Measurements from ENCODE around the gene MMP28.
A peak's percentile ranks its signal among the peaks of the same experiment; 100 is the strongest.

MMP28 gene

DNA sequence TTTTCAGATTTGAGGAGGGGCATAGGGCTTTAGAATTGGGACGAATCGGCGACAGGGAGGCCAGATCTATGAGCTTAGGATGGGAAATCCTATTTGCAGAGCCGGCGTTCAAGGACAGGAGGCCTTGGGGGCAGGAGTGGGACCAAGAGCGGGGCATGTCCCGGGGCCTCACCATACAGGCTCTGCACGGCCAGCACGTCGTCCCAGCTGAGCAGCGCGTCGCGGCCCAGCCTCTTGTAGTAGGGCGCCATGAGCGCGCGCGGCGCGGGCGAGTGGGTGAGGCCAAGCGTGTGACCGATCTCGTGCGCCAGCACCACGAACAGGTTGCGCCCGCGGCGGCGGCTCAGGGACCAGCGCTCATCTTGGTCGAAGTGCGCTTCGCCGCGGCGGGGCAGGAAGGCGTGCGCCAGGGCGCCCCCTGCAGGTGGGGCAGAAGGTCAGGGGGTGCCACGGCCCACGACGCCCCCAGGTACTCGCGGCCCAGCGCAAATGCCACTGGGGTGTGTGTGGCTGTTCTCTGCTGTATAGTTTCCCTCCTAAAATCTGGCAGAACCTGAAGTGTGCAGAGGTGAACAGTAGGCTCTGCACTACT lies 25.4 kb downstream of the MMP28 start:
- no peak for DNase-seq (ENCODE audit: low read depth)
- no peak overlapping the region for H3K4me3 ChIP-seq (ENCODE audit: control insufficient read depth, low read depth, low read length)
- no peak for TF ChIP-seq CTCF (conservative IDR thresholded peaks at IDR 0.05; ENCODE audit: control insufficient read depth, insufficient read depth, low read depth, low read length)

- no peak overlapping the region for H3K4me3 ChIP-seq (ENCODE audit: control insufficient read depth, low read depth, low read length)
- no peak for DNase-seq (ENCODE audit: low read depth)
- TF ChIP-seq CTCF (conservative IDR thresholded peaks at IDR 0.05; ENCODE audit: control insufficient read depth, insufficient read depth, low read depth, low read length), result no peak
Measured at GRCh38 chr17:35768797-35769196, 26.6 kb downstream of the MMP28 start.

- no peak overlapping the region for H3K4me3 ChIP-seq (ENCODE audit: control insufficient read depth, low read depth, low read length)
- DNase-seq (ENCODE audit: low read depth), result peak; percentile 58
- peak; percentile 74 for TF ChIP-seq CTCF (conservative IDR thresholded peaks at IDR 0.05; ENCODE audit: control insufficient read depth, insufficient read depth, low read depth, low read length)
Measured at GRCh38 chr17:35766903-35767510, 28.4 kb downstream of the MMP28 start.

- no peak for DNase-seq (ENCODE audit: low read depth)
Measured at GRCh38 chr17:35766489-35766877, 29.0 kb downstream of the MMP28 start.

GRCh38 chr17:35765756-35766488 lies 29.5 kb downstream of the MMP28 start:
- DNase-seq (ENCODE audit: low read depth), result no peak
- TF ChIP-seq CTCF (conservative IDR thresholded peaks at IDR 0.05; ENCODE audit: control insufficient read depth, insufficient read depth, low read depth, low read length), result no peak
- H3K4me3 ChIP-seq (ENCODE audit: control insufficient read depth, low read depth, low read length), result no peak overlapping the region

More at GRCh38 chr17:35766489-35766877, 29.0 kb downstream of the MMP28 start:
- no peak overlapping the region for H3K4me3 ChIP-seq (ENCODE audit: control insufficient read depth, low read depth, low read length)
- TF ChIP-seq CTCF (conservative IDR thresholded peaks at IDR 0.05; ENCODE audit: control insufficient read depth, insufficient read depth, low read depth, low read length), result no peak

DNA sequence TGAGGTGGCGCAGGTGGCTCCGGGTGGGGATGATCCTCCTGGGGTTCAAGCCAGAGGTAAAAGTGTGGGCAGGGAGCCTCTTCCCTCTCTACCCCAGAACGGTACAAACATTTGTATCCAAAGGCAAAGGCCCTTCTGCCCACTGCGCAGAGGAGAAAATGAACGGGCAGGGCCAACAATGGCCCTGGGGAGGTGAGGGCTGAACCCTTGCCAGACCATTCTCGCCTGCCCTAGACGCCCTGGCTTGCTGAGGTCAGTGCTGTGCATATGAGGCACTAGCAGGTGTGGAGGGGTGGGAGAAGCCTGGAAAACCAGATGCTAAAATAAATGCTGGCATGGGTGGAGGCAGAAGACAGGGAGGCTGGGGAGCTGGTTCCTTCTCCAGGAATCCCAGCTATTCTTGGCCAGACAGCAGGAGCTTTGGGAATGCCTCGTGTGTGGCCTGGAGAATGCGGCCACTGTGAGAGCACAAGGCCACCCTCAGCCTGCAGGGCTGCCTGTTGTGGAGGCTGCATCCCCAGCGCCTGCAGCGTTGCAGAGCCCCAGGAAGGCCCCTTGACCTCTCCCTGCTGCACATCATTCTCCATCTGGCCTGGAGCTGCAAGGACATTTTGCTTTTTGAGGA lies 30.2 kb downstream of the MMP28 start:
- no peak for TF ChIP-seq CTCF (conservative IDR thresholded peaks at IDR 0.05; ENCODE audit: control insufficient read depth, insufficient read depth, low read depth, low read length)
- H3K4me3 ChIP-seq (ENCODE audit: control insufficient read depth, low read depth, low read length), result no peak overlapping the region
- no peak for DNase-seq (ENCODE audit: low read depth)

Measured in fibroblast of mammary gland (primary cell).